Measurements from ENCODE around the gene SIPA1L3. TPM values are rescaled to one million over a fixed set of nuclear protein-coding genes. Genes with fewer than 3 reads are reported as not detected.

The SIPA1L3 gene
- total RNA-seq, 6 experiments from 2014 or later = 9.1 to 20.4 (median 14.9) TPM

DNA sequence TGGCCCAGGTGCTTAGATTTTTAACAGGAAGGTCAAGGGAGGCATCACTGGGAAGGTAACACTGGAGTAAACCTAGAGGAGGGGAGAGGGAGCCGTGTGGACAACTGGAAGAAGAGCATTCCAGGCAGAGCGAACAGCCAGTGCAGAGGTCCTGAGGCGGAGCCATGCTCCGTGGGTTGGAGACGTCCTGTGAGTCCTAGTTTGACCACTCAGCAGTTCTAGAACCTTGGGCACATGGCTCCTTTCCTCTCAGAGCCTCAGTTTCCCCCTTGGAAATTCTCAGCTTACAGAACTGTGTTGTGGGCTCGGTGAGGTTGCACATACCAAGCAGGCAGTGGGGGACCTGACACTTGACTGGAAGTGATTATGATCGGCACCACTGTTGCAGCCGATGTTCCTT lies 186.1 kb downstream of the SIPA1L3 start:
- H3K36me3 ChIP-seq = peaks cover 0 to 7% (median 0%) of the 10 kb centered on the region in 4 donors
- no peaks in the 10 kb centered on the region for H3K9me3 ChIP-seq
- no peak overlapping the region for H3K27ac ChIP-seq
- intact Hi-C loops (cut with DNase I) = loop anchor here in 1 of 2 donors (10.0 kb wide), 1 partner anchor 188 kb away; the partner anchor contains the start of genes SIPA1L3 and WDR87
- no peaks in the 10 kb centered on the region for H3K4me1 ChIP-seq
- ATAC-seq (no peak), DNase-seq (no peak)
- H3K27me3 ChIP-seq = no peaks in the 10 kb centered on the region
- TF ChIP-seq POLR2A (IDR thresholded peaks at IDR 0.05) = no peak
- TF ChIP-seq, protein P1, sequence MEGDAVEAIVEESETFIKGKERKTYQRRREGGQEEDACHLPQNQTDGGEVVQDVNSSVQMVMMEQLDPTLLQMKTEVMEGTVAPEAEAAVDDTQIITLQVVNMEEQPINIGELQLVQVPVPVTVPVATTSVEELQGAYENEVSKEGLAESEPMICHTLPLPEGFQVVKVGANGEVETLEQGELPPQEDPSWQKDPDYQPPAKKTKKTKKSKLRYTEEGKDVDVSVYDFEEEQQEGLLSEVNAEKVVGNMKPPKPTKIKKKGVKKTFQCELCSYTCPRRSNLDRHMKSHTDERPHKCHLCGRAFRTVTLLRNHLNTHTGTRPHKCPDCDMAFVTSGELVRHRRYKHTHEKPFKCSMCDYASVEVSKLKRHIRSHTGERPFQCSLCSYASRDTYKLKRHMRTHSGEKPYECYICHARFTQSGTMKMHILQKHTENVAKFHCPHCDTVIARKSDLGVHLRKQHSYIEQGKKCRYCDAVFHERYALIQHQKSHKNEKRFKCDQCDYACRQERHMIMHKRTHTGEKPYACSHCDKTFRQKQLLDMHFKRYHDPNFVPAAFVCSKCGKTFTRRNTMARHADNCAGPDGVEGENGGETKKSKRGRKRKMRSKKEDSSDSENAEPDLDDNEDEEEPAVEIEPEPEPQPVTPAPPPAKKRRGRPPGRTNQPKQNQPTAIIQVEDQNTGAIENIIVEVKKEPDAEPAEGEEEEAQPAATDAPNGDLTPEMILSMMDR (IDR thresholded peaks at IDR 0.05) = no peak
- H3K4me3 ChIP-seq = no peak overlapping the region
- WGBS (ENCODE audit: insufficient coverage, low coverage, low lambda C conversion rate, missing lambda C conversion rate) = 80% methylated on average over 1 of the region's 8 CpGs

DNA sequence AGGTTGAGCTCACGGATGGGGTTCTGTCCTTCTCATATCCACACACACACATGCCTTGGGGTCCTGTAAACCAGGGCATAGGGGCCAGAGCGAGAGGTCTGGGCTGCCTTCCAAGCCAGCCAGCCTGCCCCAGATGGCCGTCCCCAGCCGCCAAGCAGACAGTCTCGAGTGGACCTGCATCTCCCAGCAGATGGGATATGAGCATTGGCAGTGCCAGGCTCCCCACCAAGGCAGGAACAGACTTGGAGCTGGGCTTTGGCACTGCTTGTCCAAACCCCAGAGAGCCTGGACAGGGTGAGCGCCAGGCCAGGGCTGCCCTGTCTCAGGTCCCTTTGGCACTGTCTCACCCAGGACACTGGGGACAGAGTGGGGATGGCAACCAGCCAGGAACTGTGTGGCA lies 186.6 kb downstream of the SIPA1L3 start:
- Histone ChIP-seq H3K4me3 (no peak overlapping the region), H3K27me3 (no peaks in the 10 kb centered on the region), H3K27ac (no peak overlapping the region), H3K36me3 (peaks cover 0 to 7% (median 0%) of the 10 kb centered on the region in 4 donors), H3K9me3 (no peaks in the 10 kb centered on the region), H3K4me1 (no peaks in the 10 kb centered on the region)
- DNase-seq (no peak), ATAC-seq (no peak)
- intact Hi-C loops (cut with DNase I) = loop anchor here in 1 of 2 donors (10.0 kb wide), 1 partner anchor 189 kb away; the partner anchor contains the start of genes SIPA1L3 and WDR87
- TF ChIP-seq, protein P1 (IDR thresholded peaks at IDR 0.05) = no peak
- no peak for TF ChIP-seq POLR2A (IDR thresholded peaks at IDR 0.05)
- 47% methylated on average over 3 of the region's 6 CpGs for WGBS (ENCODE audit: insufficient coverage, low coverage, low lambda C conversion rate, missing lambda C conversion rate)

- no peak for TF ChIP-seq POLR2A (IDR thresholded peaks at IDR 0.05)
- TF ChIP-seq, protein P1 (IDR thresholded peaks at IDR 0.05) = peak; percentile 43 to 72 (median 61)
- Histone ChIP-seq H3K9me3 (no peaks in the 10 kb centered on the region), H3K36me3 (peaks cover 0 to 10% (median 0%) of the 10 kb centered on the region in 4 donors), H3K4me1 (no peaks in the 10 kb centered on the region), H3K27me3 (no peaks in the 10 kb centered on the region), H3K27ac (no peak overlapping the region), H3K4me3 (no peak overlapping the region)
- 36% methylated on average over 14 of the region's 17 CpGs for WGBS (ENCODE audit: insufficient coverage, low coverage, low lambda C conversion rate, missing lambda C conversion rate)
- intact Hi-C loops (cut with DNase I) = loop anchor here in 1 of 2 donors (10.0 kb wide), 1 partner anchor 191 kb away; the partner anchor contains the start of genes SIPA1L3 and WDR87
- DNase-seq = peak in 2 of 3 donors; percentile 57 to 59
- ATAC-seq = peak; percentile 72 to 84 (median 78)
Measured at GRCh38 chr19:38095411-38096308, 188.7 kb downstream of the SIPA1L3 start.

DNA sequence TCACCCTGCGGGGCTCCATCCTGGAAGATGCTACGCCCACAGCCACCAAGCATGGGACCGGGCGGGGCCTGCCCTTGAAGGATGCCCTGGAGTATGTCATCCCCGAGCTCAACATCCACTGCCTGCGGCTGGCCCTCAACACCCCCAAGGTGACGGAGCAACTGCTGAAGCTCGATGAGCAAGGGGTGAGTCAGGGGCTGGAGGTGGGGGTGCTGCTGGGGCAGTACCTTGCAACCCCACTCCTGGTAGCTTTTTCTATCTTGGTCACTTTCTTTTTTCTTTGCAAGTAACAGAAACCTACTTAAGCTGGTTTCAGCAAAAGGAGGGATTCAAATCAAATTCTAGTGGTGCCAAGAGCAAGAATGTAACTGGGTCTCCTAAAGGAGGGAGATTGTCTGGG lies 193.0 kb downstream of the SIPA1L3 start:
- H3K36me3 ChIP-seq = peaks cover 0 to 17% (median 4%) of the 10 kb centered on the region in 4 donors
- no peak for DNase-seq
- intact Hi-C loops (cut with DNase I) = loop anchor here in 1 of 2 donors (10.0 kb wide), 1 partner anchor 195 kb away; the partner anchor contains the start of genes SIPA1L3 and WDR87

More for the DNA sequence above, 193.0 kb downstream of the SIPA1L3 start:
- no peak overlapping the region for H3K27ac ChIP-seq
- no peak overlapping the region for H3K4me3 ChIP-seq
- 100% methylated on average over 6 of the region's 8 CpGs for WGBS (ENCODE audit: insufficient coverage, low coverage, low lambda C conversion rate, missing lambda C conversion rate)
- H3K27me3 ChIP-seq = no peaks in the 10 kb centered on the region
- H3K9me3 ChIP-seq = no peaks in the 10 kb centered on the region
- H3K4me1 ChIP-seq = no peaks in the 10 kb centered on the region
- TF ChIP-seq POLR2A (IDR thresholded peaks at IDR 0.05) = no peak
- TF ChIP-seq, protein P1 (IDR thresholded peaks at IDR 0.05) = no peak
- peak in 1 of 4 donors; percentile 14 for ATAC-seq
